Ovary (tissue), 10 donors: Measurements from ENCODE around the gene OXSM. TPM values are rescaled to one million over a fixed set of nuclear protein-coding genes. Genes with fewer than 3 reads are reported as not detected.

ENCODE experiments used
- DNase-seq, 5 donors: peaks; one replicate each; pipeline ENCODE4 v3.0.0-alpha.2; 2019 to 2020
- H3K27ac ChIP-seq, 2 donors: fragments of 200-600 bp; one replicate each; pipeline versions ENCODE4 v1.5.1 to v1.8.0; 2019 to 2022
- H3K27me3 ChIP-seq: fragments of 200-600 bp; one replicate; pipeline ENCODE4 v1.8.0; 2022
- H3K36me3 ChIP-seq: fragments of 200-600 bp; sonication (generic); one replicate; pipeline ENCODE4 v1.5.1; 2019
- H3K4me1 ChIP-seq: one replicate; pipeline ENCODE4 v1.8.1; 2013; ENCODE audit warnings: mild to moderate bottlenecking, moderate library complexity; ENCODE audit not compliant: insufficient read depth
- H3K4me3 ChIP-seq: fragments of 200-600 bp; sonication (generic); one replicate; pipeline ENCODE4 v1.5.1; 2017
- H3K9me3 ChIP-seq, 2 donors: fragments of 200-600 bp in 1 of 2; sonication (generic) in 1 of 2; one replicate each; pipeline versions ENCODE4 v1.5.1 to v1.8.1; 2013 to 2019; ENCODE audit warnings: mild to moderate bottlenecking in 1 of 2, moderate library complexity in 1 of 2
- EP300 ChIP-seq: sonication (generic); formaldehyde crosslinking; IDR thresholded peaks from one replicate; pipeline ENCODE4 v1.6.1; 2017; ENCODE audit warnings: antibody characterized with exemption
- POLR2A ChIP-seq: fragments of 450-650 bp; IDR thresholded peaks from one replicate; pipeline ENCODE4 v1.6.1; 2017; ENCODE audit warnings: antibody characterized with exemption, mild to moderate bottlenecking, moderate library complexity
- WGBS, 3 donors: extraction: QIAGEN DNeasy Blood & Tissue Kit in 1 of 3; methylation state at CpG; one replicate each; pipeline versions ENCODE4 v1.1.5 to v1.1.7; 2013 to 2017; 5-methylcytosine and 5-hydroxymethylcytosine counted together
- intact Hi-C, 4 donors: fragments of 100-400 bp; cut with DNase I; formaldehyde crosslinking; loops; one replicate each; pipeline versions ENCODE4 v1.11.0 to v1.15.1; 2022 to 2023
- long read RNA-seq, 3 donors: library from polyadenylated mRNA in 2 of 3; unstranded in 2 of 3; transcript quantifications; one replicate each; pipeline ENCODE4 v2.0.0 and lab custom pipeline, GENCODE V29; 2021 to 2026
- polyA plus RNA-seq, 2 donors: library from polyadenylated mRNA; stranded (reverse); fragments of 200-250 nt in 1 of 2; fragments of 350-450 nt in 1 of 2; fragmentation: Illumina TruSeq in 1 of 2; extraction: RNeasy Lipid Tissue Mini Kit (QIAGEN cat#74804) in 1 of 2; gene quantifications; one replicate each; pipeline ENCODE4 v1.2.3, GENCODE V29; 2013 to 2014
- total RNA-seq, 7 donors: library from RNA; depleted of rRNA in 2 of 7; stranded (reverse); fragments of >200 nt in 2 of 7; fragmentation: NEBNext Ultra II Directional in 3 of 7; extraction: Animal tissue kit (Norgen Biotek cat#: 25700) in 3 of 7; gene quantifications; one replicate each; pipeline versions ENCODE4 v1.1.0 to v1.2.4, GENCODE V29; 2016 to 2023
- TF ChIP-seq, protein P1 (sequence below), 3 donors: fragments of 450-650 bp in 2 of 3; fragments of 200-600 bp in 1 of 3; IDR thresholded peaks; one replicate each; pipeline versions ENCODE4 v1.5.1 to v1.8.0; 2016 to 2022; ENCODE audit warnings: antibody characterized with exemption in 3 of 3, mild to moderate bottlenecking in 1 of 3
- donor health status: DM: no; HTN: no; CAD: no; lungs with moderate emphysema.
- donor health status: DM: no; HTN: no; CAD: no.
- donor health status: Bipolar disorder and iron deficiency.
- donor health status: DM: yes; HTN: yes; CAD: no.
- donor health status: DM: no; HTN: no; CAD: no.
- donor health status: DM: yes; HTN: yes; CAD: no.

Gene OXSM
- 1 to 10 TPM; 3.6 to 8.0 (median 6.6) TPM for total RNA-seq
- polyA plus RNA-seq: 1 to 10 TPM; 6.5 to 8.9 TPM
- long read RNA-seq, donor 1, transcript OXSM-201 (3 exons, 1,519 nt): major isoform, 11 of 16 reads
- long read RNA-seq, donor 1, partial matches to known transcripts: 1 of 16 reads
- long read RNA-seq, donor 1, other reads (novel, unspliced or antisense): 4 of 16 reads
- long read RNA-seq, donor 2, transcript OXSM-201 (3 exons, 1,519 nt): major isoform, 12 of 28 reads
- long read RNA-seq, donor 2, partial matches to known transcripts: 15 of 28 reads
- long read RNA-seq, donor 2, other reads (novel, unspliced or antisense): 0 of 28 reads
- long read RNA-seq, donor 3, transcript OXSM-201 (3 exons, 1,519 nt): major isoform, 10 of 16 reads
- long read RNA-seq, donor 3, partial matches to known transcripts: 4 of 16 reads
- long read RNA-seq, donor 3, other reads (novel, unspliced or antisense): 2 of 16 reads

DNA sequence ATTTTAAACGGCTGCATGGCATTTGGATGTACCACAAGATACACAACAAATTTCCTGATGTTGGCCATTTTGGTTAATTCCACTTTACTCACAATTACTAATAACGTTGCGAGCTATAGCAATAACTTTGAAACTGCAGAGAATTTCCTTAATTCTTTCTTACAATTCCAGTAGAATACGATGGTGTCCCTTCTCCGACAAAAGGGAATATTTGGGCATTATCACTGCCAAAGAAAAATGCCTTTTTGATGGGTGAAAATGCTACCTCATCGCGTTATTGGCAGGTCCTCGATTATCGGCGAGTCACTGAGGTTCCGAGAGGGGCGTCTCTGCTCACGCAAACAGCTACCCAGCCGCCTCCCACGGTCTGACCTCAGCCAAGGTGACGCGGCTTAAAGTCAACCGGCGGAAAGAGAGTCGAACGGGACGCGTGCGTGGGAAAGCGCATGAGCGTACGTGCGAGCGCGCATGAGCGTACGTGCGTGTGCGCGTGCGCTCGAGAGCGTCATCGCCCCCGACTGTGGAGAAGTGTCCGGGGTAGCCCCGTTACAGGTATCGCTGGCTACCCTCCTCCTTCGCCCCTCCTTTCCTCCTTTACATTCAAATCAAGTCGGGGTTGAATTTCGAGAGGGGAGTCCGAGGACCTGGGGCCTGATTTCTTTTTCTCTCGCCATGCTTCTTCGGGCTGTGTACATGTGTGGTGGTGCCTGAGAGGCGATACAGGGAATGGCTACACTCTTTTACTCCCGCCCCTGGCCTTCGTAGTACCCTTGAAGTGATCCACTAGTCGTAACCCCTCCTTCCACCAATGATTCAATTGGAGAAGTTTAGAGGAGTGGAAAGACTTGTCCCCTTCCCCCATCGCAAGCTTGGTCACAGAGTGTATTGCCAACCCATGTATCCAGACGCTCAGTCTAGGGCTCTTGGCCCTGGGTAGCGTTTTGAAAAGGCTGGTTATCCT lies at the start of gene OXSM:
Gene OXSM (plus strand): TSS at position 495 of the 961 bp plus-strand sequence. CDS start 931 bp downstream, outside the sequence.
- H3K4me1 ChIP-seq: peaks cover 2% of the 10 kb centered on the region
- TF ChIP-seq, protein P1, sequence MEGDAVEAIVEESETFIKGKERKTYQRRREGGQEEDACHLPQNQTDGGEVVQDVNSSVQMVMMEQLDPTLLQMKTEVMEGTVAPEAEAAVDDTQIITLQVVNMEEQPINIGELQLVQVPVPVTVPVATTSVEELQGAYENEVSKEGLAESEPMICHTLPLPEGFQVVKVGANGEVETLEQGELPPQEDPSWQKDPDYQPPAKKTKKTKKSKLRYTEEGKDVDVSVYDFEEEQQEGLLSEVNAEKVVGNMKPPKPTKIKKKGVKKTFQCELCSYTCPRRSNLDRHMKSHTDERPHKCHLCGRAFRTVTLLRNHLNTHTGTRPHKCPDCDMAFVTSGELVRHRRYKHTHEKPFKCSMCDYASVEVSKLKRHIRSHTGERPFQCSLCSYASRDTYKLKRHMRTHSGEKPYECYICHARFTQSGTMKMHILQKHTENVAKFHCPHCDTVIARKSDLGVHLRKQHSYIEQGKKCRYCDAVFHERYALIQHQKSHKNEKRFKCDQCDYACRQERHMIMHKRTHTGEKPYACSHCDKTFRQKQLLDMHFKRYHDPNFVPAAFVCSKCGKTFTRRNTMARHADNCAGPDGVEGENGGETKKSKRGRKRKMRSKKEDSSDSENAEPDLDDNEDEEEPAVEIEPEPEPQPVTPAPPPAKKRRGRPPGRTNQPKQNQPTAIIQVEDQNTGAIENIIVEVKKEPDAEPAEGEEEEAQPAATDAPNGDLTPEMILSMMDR (IDR thresholded peaks at IDR 0.05): no peak
- peak; percentile 32 for TF ChIP-seq EP300
- TF ChIP-seq POLR2A: peak; percentile 38
- WGBS, 3 donors: 0 to 1% (median 1%) methylated on average over 54 to 56 of the region's 56 CpGs
- intact Hi-C loops: loop anchor here in 2 of 4 donors (10.0 kb wide), 1 partner anchor 125 kb away; the partner anchor contains the start of gene TOP2B (in 2 of the 2)
- no peaks in the 10 kb centered on the region for H3K9me3 ChIP-seq
- peak; percentile 75 to 90 (median 82) for DNase-seq
- H3K27ac ChIP-seq: peak within 1 kb of the TSS; percentile 5 to 68
- peak within 1 kb of the TSS; percentile 51 for H3K4me3 ChIP-seq
- H3K27me3 ChIP-seq: no peaks in the 10 kb centered on the region
- no peaks in the 10 kb centered on the region for H3K36me3 ChIP-seq

DNA sequence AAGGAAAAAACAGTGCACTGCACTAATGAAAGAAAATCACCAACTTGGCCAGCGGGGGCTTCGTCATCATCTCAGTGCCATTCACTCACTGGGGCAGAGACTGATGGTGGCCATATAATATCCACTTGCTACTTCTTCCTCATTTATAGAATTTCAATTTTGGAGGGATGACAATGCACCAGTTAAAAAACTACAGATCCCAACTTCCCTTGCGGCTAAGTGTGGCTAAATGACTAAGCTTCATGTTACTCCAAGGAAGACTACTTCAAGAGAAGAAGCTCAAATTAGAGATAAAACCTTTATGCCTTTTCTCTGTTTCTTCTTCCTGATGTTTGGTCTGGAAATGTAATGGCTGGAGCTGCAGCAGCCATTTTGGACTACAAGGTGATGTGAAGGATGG lies 45.4 kb upstream of the OXSM start:
- intact Hi-C loops: no loop called here
- WGBS, 3 donors: 94 to 98% (median 97%) methylated on average over 3 of the region's 3 CpGs

DNA sequence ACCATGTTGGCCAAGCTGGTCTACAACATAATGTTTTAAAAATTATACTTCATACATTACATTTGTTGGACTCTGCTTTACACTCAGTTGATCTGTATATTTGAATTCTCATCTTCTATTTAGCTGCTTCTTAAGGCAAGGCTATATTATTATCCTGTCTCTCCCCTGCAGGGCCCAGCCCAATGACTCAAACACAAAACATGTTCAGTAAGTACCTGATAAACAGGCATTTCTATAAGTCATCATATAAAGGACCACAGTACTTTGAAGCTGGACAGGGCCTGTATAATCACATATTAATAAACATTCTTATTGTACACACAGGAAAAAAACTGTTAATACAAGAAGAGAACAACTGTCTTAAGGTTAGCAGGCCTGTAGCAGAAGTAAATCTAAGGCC lies 42.9 kb upstream of the OXSM start:
- H3K4me1 ChIP-seq: no peaks in the 10 kb centered on the region
- H3K4me3 ChIP-seq: no peak overlapping the region
- no peaks in the 10 kb centered on the region for H3K9me3 ChIP-seq
- no peak for DNase-seq
- intact Hi-C loops: no loop called here
- no peak overlapping the region for H3K27ac ChIP-seq
- H3K36me3 ChIP-seq: no peaks in the 10 kb centered on the region
- no peaks in the 10 kb centered on the region for H3K27me3 ChIP-seq
- no peak for TF ChIP-seq POLR2A
- TF ChIP-seq, protein P1 (IDR thresholded peaks at IDR 0.05): no peak
- no peak for TF ChIP-seq EP300

More for the DNA sequence above, 45.4 kb upstream of the OXSM start:
- DNase-seq: no peak
- Histone ChIP-seq H3K27me3 (no peaks in the 10 kb centered on the region), H3K4me1 (no peaks in the 10 kb centered on the region), H3K36me3 (no peaks in the 10 kb centered on the region), H3K9me3 (no peaks in the 10 kb centered on the region), H3K4me3 (no peak overlapping the region), H3K27ac (no peak overlapping the region)
- TF ChIP-seq, protein P1 (IDR thresholded peaks at IDR 0.05): no peak
- no peak for TF ChIP-seq EP300
- no peak for TF ChIP-seq POLR2A

DNA sequence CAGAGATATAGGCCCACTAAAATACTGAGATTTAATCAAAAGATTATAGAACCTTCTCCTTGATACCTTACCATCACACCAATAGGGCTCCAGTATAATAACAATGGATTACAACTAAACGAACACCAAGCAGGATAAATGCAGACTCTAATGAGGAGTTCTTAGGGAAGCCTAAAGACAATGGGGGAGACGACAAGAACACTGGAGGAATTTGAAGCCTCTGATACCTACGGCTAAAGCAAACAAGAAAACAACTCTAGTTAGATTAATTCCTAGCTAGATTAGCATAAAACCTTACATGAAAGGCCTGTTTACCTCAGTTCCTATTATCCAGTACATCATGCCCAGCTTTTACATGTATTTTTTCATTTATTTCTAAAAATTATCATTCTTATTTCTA lies 41.7 kb upstream of the OXSM start:
- no peak for DNase-seq
- TF ChIP-seq EP300: no peak
- TF ChIP-seq, protein P1 (IDR thresholded peaks at IDR 0.05): no peak
- no peak for TF ChIP-seq POLR2A
- Histone ChIP-seq H3K27ac (no peak overlapping the region), H3K27me3 (no peaks in the 10 kb centered on the region), H3K36me3 (no peaks in the 10 kb centered on the region), H3K4me3 (no peak overlapping the region), H3K4me1 (no peaks in the 10 kb centered on the region), H3K9me3 (no peaks in the 10 kb centered on the region)
- WGBS, 3 donors: 83 to 92% (median 88%) methylated on average over 3 of the region's 3 CpGs
- intact Hi-C loops: no loop called here
